Stimulated activated CD4-positive, alpha-beta T cell treated with anti-CD3 and anti-CD28 coated beads, Interleukin-1b, Interleukin-23, amount 100 ng/mL, for 4 hours (primary cell): Measurements from ENCODE around the gene ECE1.
A peak's percentile ranks its signal among the peaks of the same experiment; 100 is the strongest.
"Not testable (repeated sequence)": the region's sequence is repeated elsewhere in the genome, so short reads cannot be mapped to it uniquely, and the experiment has no call there.

Experiments
- DNase-seq, 2 donors: peaks; one replicate each; pipeline ENCODE4 v3.0.0-alpha.2; 2020; ENCODE audit warnings: low read depth in 2 of 2

Gene ECE1

GRCh38 chr1:21292984-21293536, 2.8 kb upstream of the ECE1 start:
- DNase-seq = peak; percentile 27 to 42

DNA sequence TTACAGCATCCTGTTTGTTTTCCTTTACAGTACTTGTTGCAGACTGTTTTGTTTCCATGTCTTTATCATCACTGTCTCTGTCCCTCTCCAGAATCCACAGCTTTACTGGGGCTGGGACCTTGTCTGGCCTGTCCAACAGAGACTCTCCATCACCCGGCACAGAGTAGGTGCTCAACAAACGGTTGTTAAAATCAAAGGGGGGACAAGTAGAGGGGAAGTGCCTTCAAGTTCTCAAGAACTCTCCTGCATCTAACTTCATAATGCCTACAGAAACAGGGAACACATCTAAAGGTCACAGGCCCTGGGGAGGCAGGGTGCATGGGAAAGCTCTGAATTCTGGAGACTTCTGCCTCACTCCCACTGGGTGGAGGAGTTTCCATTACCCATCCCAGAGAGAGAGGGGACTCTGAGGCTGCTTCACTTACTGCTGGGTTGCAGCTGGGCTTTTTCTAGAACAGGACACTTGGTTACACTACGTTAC, 2.3 kb upstream of the ECE1 start:
- DNase-seq = no peak

GRCh38 chr1:21291964-21292363, 1.7 kb upstream of the ECE1 start:
- no peak for DNase-seq

- no peak for DNase-seq
These were observed 921 bp upstream of the ECE1 start for GRCh38 chr1:21291184-21291583.

GRCh38 chr1:21290546-21290944, 282 bp upstream of the ECE1 start:
- DNase-seq = no peak

- no peak for DNase-seq
These were observed 1.1 kb downstream of the ECE1 start for GRCh38 chr1:21289127-21289526.

- DNase-seq = no peak
These were observed 2.3 kb downstream of the ECE1 start for GRCh38 chr1:21287905-21288514.

DNA sequence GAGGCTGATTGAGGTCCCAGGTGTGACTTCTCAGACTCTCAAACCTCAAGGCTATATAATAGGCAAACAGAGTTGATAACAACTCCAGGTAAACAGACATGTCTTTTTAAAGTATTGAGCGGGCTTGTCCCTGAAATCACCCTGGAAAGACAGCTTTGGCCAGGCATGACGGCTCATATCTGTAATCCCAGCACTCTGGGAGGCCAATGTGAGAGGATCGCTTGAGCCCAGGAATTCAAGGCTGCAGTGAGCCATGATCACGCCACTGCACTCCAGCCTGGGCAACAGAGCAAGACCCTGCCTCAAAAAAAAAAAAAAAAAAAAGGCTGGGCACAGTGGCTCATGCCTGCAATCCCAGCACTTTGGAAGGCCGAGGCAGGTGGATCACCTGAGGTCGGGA, 4.9 kb downstream of the ECE1 start:
- DNase-seq = not testable (repeated sequence)

DNA sequence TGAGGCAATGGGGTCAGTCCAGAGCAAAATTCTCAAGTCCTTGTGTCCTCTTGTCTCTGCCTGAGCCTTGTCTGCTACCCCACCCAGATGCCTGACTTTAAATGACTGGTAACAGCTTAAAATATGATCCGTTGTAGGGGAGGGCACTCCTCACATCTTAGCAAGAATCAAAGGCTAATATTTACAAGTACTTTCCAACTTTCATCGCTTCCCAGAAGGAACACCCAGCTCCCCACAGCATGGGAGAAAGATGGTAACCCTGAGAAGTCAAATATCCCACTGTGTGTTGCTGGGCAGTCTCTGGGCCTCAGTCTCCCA, 5.2 kb downstream of the ECE1 start:
- no peak for DNase-seq

DNA sequence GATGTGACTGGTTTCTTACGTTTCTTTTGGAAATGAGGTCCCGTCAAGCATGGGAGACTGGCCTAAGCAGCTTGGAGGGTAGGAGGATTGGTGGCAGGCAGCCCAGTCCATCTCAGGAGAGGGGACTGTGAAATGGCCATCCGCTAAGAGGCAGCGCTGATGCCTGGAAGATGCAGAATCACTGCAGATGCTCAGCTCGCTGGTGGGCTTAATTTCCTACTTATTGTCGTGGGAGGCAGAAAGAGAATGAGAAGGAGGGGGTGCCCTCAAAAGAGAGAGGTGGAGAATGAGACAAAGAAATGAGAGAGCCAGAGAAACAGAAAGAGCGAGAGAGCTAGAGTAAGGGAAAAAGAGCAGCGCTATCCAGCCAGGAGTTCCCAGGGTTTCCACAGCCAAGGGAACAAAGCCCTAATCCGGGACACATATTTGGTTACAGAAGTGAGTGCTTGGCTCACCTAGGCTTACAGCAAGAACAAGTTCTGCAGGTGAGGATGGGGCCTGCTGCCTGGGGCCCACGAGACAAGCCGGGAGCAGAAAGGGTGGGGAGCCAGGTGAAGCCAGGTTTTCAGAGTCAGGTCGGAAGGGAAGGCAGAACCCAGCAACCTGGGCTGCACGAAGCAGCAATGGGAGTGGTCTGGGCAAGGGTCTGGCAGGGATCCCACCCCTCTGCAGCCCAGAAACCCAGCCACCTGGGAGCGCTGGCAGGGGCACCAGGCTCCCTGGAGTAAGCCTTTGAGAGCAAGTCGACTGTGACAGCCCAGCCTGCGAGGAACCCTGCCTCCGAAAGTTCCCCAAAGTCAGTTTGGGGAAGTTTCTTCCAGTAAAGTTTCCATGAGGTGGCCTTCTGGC, 5.8 kb downstream of the ECE1 start:
- DNase-seq = no peak

GRCh38 chr1:21283524-21283923, 6.7 kb downstream of the ECE1 start:
- no peak for DNase-seq

- not testable (repeated sequence) for DNase-seq
These were observed 8.2 kb downstream of the ECE1 start for GRCh38 chr1:21282020-21282419.

DNA sequence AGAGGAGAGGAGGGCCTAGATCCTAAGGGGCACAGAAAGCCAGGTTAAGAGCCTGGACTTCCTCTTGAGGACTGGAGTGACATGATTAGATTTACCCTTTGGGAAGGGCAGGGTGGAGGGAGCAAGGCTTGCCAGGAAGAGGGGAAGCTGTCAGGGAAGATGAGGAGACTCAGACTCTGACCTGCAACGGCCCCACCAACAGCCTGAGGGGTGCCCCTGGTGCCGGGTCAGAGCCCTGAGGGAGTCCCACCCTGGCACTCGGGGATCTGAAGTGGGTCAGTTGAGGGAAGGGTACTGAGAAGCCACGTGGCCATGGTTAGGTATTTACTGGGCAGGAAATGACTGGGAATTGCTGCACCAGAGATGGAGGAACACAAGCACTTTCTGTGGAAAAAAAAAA, 9.8 kb downstream of the ECE1 start:
- DNase-seq = no peak

- DNase-seq = no peak
These were observed 10.2 kb downstream of the ECE1 start for GRCh38 chr1:21280011-21280471.

DNA sequence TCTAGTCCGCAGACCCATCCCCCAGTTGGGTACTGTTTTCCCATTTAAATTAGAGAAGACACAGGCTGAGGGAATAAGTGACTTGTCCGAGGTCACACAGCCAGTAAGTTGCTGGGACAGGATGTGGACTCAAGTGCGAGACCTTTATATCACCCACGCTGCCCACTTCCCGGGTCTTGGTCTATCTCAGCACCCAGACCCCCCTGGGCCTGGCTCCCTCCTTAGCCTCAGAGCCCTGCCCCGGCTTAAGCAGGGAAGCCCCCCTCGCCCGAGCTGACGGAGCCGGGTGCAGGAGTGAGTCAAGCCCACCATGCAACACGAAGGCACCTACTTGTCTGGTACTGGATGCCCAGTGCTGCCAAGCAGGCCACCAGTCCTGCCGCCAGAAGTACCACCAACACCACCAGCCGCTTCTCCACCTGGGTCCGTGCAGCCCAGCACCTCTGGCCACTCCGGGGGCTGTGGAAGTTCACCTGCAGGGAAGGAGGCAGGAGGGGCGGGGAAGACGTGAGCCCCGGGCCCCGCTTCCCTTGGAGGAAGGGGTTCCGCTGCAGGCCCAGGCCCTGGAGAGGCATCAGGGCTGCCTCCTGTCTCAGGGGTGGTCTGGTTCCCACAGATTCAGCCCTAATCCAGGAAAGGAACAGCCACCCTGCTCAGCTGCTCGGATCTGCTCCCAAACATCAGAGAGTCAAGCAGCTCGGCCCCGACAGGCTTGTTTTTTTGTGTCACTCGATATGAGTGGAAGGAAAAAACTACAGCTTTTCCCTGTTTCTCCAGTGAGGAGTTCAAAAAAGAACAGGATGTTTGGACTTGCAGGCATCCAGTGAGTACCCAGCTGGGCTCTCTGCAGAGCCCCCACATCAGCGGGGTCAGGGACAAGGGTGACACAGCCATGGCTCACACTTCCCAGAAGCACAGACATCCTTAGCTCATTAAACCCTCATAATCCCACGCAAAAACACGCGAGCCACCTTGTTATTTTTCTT, 11.1 kb downstream of the ECE1 start:
- no peak for DNase-seq

DNA sequence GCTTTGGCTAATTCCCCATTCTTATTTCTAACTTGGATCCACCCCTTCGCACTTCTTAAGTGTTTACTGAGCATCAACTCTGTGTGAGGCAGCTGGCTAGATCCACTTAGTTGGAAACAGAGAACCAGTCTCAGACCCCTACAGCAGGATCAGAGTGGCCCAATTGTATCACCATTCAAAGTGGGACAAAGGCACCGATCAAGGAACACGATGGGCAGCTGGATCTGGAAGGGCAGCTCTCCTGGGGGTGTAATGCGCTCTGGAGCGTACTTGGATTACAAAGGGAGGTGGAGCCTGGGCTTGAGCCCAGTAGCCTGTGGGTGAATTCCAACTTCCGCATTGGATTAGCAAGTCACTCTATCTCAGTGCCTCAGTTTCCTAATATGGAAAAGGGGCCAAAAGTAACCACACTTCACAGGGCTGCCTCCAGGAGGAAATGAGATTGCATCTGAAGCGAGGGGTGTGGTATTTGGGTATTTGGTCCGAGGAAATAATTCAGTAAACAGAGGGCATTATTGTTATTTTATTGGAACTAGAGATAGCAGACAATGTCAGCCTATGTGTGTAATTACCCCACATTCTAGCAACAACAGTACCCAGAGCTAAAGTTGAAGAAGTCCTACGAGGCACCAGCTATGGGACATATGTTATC, 11.9 kb downstream of the ECE1 start:
- DNase-seq = no peak

- no peak for DNase-seq
These were observed 13.1 kb downstream of the ECE1 start for GRCh38 chr1:21277180-21277579.

GRCh38 chr1:21272540-21272939, 17.7 kb downstream of the ECE1 start:
- no peak for DNase-seq

DNA sequence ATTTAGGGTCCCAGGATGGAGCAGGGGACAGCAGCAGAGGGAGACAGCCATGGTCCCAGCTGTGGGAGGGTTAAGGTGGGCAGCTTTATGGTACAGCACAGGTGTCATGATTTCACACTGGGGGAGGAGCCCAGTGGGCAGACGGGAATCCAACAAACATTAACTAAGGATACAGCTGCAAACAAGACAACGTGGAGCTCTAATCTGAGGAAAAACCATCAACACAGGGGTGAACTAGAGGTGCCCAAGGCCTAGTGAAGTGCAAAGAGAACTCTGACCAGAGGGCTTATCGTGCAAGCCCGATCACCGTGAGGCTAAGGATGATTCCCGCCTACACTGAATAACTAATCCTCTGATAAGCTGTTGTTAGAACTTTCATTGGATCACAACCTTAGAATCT, 18.7 kb downstream of the ECE1 start:
- DNase-seq = no peak

DNA sequence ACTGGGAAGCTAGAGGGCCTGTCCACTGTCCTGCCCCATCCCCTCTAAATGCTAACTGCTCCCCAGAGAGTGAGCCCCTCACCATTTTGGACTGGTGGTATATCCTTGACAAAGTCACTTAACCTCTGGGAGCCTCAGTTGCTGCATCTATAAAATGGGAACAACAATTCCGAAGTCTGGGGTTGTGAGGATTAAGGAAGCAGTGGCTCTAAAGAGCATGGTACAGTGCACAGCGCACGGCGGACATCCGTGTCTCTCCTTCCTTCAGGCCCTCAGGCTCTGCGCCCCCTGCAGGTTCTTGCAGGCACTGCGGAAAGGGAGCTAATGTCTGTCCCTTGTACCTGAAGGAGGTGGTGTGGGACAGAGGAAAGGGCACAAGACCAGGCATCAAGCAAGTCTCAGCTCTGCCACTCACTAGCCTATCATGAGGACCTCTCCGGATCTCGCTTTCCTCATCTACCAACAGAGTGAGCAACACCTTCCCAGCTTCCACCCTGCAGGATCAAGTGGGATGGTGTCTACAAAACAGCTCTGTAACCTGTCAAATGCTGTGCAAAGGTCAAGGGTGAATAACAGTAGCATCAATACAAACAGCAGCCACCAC, 20.1 kb downstream of the ECE1 start:
- peak; percentile 78 to 80 for DNase-seq
